ENCODE data around the gene MACF1.

GRCh38 chr1:39407896-39408640 lies 203.6 kb downstream of the MACF1 start:
- TF ChIP-seq POLR2A (IDR thresholded peaks at IDR 0.05; ENCODE audit: low read depth, low read length): no peak
- no peak for TF ChIP-seq TAF1 (IDR thresholded peaks at IDR 0.05; ENCODE audit: borderline replicate concordance, low read depth, low read length)
